Measurements from ENCODE around the gene ACSL5. TPM values are rescaled to one million over a fixed set of nuclear protein-coding genes. Genes with fewer than 3 reads are reported as not detected.

Gene ACSL5
- polyA plus RNA-seq, 1 of the 3 experiments (the other 2 are of a cell fraction), result 0.08 TPM

- Histone ChIP-seq H4K20me1 (ENCODE audit: insufficient read depth) (no peaks in the 10 kb centered on the region), H3K36me3 (replicated peaks in 1 of 2; ENCODE audit: control insufficient read depth in 1 of 2, insufficient read depth in 2 of 2, low read length in 1 of 2) (peaks cover 5 to 15% of the 10 kb centered on the region in 2 experiments), H3K9me2 (no peaks in the 10 kb centered on the region), H3K79me2 (ENCODE audit: insufficient read depth) (peaks cover 2% of the 10 kb centered on the region; the same call in 1 of the 2 replicates), H3K4me2 (no peak overlapping the region), H3K27me3 (ENCODE audit: insufficient read depth) (no peaks in the 10 kb centered on the region), H3F3A (replicated peaks; ENCODE audit: insufficient read depth) (no peaks in the 10 kb centered on the region), H3K9me3 (no peaks in the 10 kb centered on the region), H3K9ac (no peak overlapping the region), H3K4me3 (ENCODE audit: low read depth in 2 of 2, low read length in 1 of 2) (no peak overlapping the region), H2AFZ (ENCODE audit: low read depth) (0 out of 2 replicates have a peak overlapping the region, but pooled peaks have one; percentile 43), H3K4me1 (ENCODE audit: control insufficient read depth in 1 of 2, insufficient read depth in 2 of 2, low read depth in 1 of 2, low read length in 1 of 2) (peaks cover 2 to 6% of the 10 kb centered on the region in 2 experiments; a peak in 3 of 4 replicates), H3K27ac (ENCODE audit: low read depth in 2 of 2, low read length in 1 of 2) (no peak overlapping the region)
- ChIA-PET CTCF (interaction anchor here (0.6 to 3.2 kb wide), 42 partner anchors 9 to 1103 kb away, joined by 3 to 28 read pairs (median 4); no protein-coding TSS in a partner anchor), POLR2A (interaction anchor here (0.6 to 1.3 kb wide), 2 partner anchors 25 to 36 kb away, joined by 3 to 4 read pairs; partner anchors contain the start of genes VTI1A and ZDHHC6)
- 3% methylated on average over 4 of the region's 4 CpGs for WGBS (ENCODE audit: low lambda C conversion rate)
- no peak for TF ChIP-seq EP300 (IDR thresholded peaks at IDR 0.05; ENCODE audit: borderline replicate concordance in 1 of 2, low read depth in 1 of 2, low read length in 1 of 2)
- peak; percentile 46 for TF ChIP-seq SMC3 (IDR thresholded peaks at IDR 0.05; ENCODE audit: low read depth, low read length)
- TF ChIP-seq CTCF (IDR thresholded peaks at IDR 0.05), result peak; percentile 82
- peak; percentile 78 for TF ChIP-seq RAD21 (IDR thresholded peaks at IDR 0.05; ENCODE audit: low read length)
- peak; percentile 48 for DNase-seq
Measured at GRCh38 chr10:112471878-112472487, 98.1 kb downstream of the ACSL5 start.

GRCh38 chr10:112475575-112476218, 101.8 kb downstream of the ACSL5 start:
- H2AFZ ChIP-seq (ENCODE audit: low read depth), result no peak overlapping the region
- H3K27ac ChIP-seq (ENCODE audit: low read depth in 2 of 2, low read length in 1 of 2), result no peak overlapping the region
- DNase-seq, result no peak
- peaks cover 8% of the 10 kb centered on the region for H3K79me2 ChIP-seq (ENCODE audit: insufficient read depth)
- H3K4me3 ChIP-seq (ENCODE audit: low read depth in 2 of 2, low read length in 1 of 2), result no peak overlapping the region
- no peak overlapping the region for H3K9ac ChIP-seq
- ChIA-PET POLR2A (no interaction called here), CTCF (interaction anchor here (0.6 to 4.3 kb wide), 37 partner anchors 9 to 1140 kb away, joined by 3 to 45 read pairs (median 4); partner anchors contain the start of gene VTI1A)
- H3K9me2 ChIP-seq, result no peaks in the 10 kb centered on the region
- H3K9me3 ChIP-seq, result no peaks in the 10 kb centered on the region
- H3F3A ChIP-seq (replicated peaks; ENCODE audit: insufficient read depth), result no peaks in the 10 kb centered on the region
- no peaks in the 10 kb centered on the region for H4K20me1 ChIP-seq (ENCODE audit: insufficient read depth)
- WGBS (ENCODE audit: low lambda C conversion rate), result 71% methylated on average over 3 of the region's 3 CpGs
- no peaks in the 10 kb centered on the region for H3K36me3 ChIP-seq (replicated peaks in 1 of 2; ENCODE audit: control insufficient read depth in 1 of 2, insufficient read depth in 2 of 2, low read length in 1 of 2)
- no peak overlapping the region for H3K4me2 ChIP-seq
- H3K4me1 ChIP-seq (ENCODE audit: control insufficient read depth in 1 of 2, insufficient read depth in 2 of 2, low read depth in 1 of 2, low read length in 1 of 2), result peaks cover 2 to 6% of the 10 kb centered on the region in 2 experiments; a peak in 3 of 4 replicates
- H3K27me3 ChIP-seq (ENCODE audit: insufficient read depth), result no peaks in the 10 kb centered on the region
- TF ChIP-seq ZBTB33 (IDR thresholded peaks at IDR 0.05; ENCODE audit: borderline replicate concordance, low read depth) (no peak), YY1 (IDR thresholded peaks at IDR 0.05; ENCODE audit: low read depth) (no peak), NRF1 (IDR thresholded peaks at IDR 0.05; ENCODE audit: low read depth, low read length) (no peak), FOXJ3 (CRISPR knock-in tag; IDR thresholded peaks at IDR 0.05) (no peak), NFIC (IDR thresholded peaks at IDR 0.05; ENCODE audit: borderline replicate concordance) (no peak), RAD21 (IDR thresholded peaks at IDR 0.05; ENCODE audit: low read length) (peak; percentile 80), TCF12 (IDR thresholded peaks at IDR 0.05) (no peak), SMC3 (IDR thresholded peaks at IDR 0.05; ENCODE audit: low read depth, low read length) (peak; percentile 55), GATA2 (CRISPR knock-in tag; IDR thresholded peaks at IDR 0.05) (no peak), RXRA (IDR thresholded peaks at IDR 0.05; ENCODE audit: borderline replicate concordance, low read depth) (no peak), MAX (IDR thresholded peaks at IDR 0.05; ENCODE audit: low read depth) (no peak), JUND (IDR thresholded peaks at IDR 0.05) (no peak), CTCF (IDR thresholded peaks at IDR 0.05) (peak; percentile 79), EZH2phosphoT487 (IDR thresholded peaks at IDR 0.05; ENCODE audit: borderline replicate concordance, low read depth) (no peak), EP300 (IDR thresholded peaks at IDR 0.05; ENCODE audit: borderline replicate concordance in 1 of 2, low read depth in 1 of 2, low read length in 1 of 2) (no peak), RCOR1 (IDR thresholded peaks at IDR 0.05; ENCODE audit: low read length) (no peak), GABPA (IDR thresholded peaks at IDR 0.05; ENCODE audit: low read depth) (no peak), USF1 (IDR thresholded peaks at IDR 0.05; ENCODE audit: borderline replicate concordance, low read depth) (no peak)
